ENCODE data around the gene ENOX2.

DNA sequence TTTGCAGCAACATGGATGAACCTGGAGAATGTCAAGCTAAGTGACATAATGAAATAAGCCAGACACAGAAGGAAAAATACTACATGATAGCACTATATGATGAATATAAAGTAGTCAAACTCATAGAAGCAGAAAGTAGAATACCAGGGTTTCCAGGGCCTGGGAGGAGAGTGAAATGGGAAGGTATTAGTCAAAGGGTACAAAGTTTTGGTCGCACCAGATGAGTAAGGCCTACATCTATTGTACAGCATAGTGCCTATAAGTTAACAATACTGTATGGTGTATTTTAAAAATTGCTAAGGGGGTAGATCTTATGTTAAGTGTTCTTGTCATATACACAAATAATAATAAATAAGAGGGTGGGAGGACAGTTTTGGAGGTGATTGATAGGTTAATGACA, 41.5 kb downstream of the ENOX2 start:
- TF ChIP-seq FOXK2 (IDR thresholded peaks at IDR 0.05) (no peak), SUZ12 (IDR thresholded peaks at IDR 0.05) (no peak), SP1 (IDR thresholded peaks at IDR 0.05) (no peak), BHLHE40 (IDR thresholded peaks at IDR 0.05; ENCODE audit: borderline replicate concordance) (no peak), TARDBP (IDR thresholded peaks at IDR 0.05) (no peak), HDGF (IDR thresholded peaks at IDR 0.05; ENCODE audit: borderline replicate concordance) (no peak), L3MBTL2 (conservative IDR thresholded peaks at IDR 0.05) (no peak), CTBP1 (IDR thresholded peaks at IDR 0.05; ENCODE audit: borderline replicate concordance) (no peak), FOXA1 (IDR thresholded peaks at IDR 0.05) (no peak), ELF4 (IDR thresholded peaks at IDR 0.05) (no peak), ZNF384 (IDR thresholded peaks at IDR 0.05) (no peak)

Data from HEK293T (cell line).